Stimulated activated naive CD8-positive, alpha-beta T cell treated with anti-CD3 and anti-CD28 coated beads, Interleukin-15, amount 100 ng/mL, for 72 hours (primary cell): Measurements from ENCODE around the gene DDN.
A peak's percentile ranks its signal among the peaks of the same experiment; 100 is the strongest.

Source experiments
- ATAC-seq: fragments of 150-1000 bp; cut with Tn5 transposase; 2 replicates; pipeline ENCODE4 v1.10.0; 2021; ENCODE audit warnings: mild to moderate bottlenecking, moderate library complexity
- DNase-seq, 2 donors: peaks; one replicate each; pipeline ENCODE4 v3.0.0; 2021 to 2022
- H3K27ac Mint-ChIP-seq, 2 donors: one replicate each; pipeline ENCODE4 v1.8.0; 2022; ENCODE audit warnings: mild to moderate bottlenecking in 2 of 2, mixed read lengths in 2 of 2, moderate library complexity in 2 of 2
- H3K27me3 Mint-ChIP-seq: one replicate; pipeline ENCODE4 v1.8.0; 2022; ENCODE audit warnings: mixed read lengths
- H3K4me1 Mint-ChIP-seq: one replicate; pipeline ENCODE4 v1.8.0; 2022; ENCODE audit warnings: mild to moderate bottlenecking, mixed read lengths
- H3K4me3 Mint-ChIP-seq, 2 donors: one replicate each; pipeline ENCODE4 v1.8.0; 2022; ENCODE audit warnings: mild to moderate bottlenecking in 2 of 2, mixed read lengths in 2 of 2, moderate library complexity in 1 of 2
- H3K9me3 Mint-ChIP-seq, 2 donors: one replicate each; pipeline ENCODE4 v1.8.0; 2022; ENCODE audit warnings: mixed read lengths in 2 of 2

The DDN gene

DNA sequence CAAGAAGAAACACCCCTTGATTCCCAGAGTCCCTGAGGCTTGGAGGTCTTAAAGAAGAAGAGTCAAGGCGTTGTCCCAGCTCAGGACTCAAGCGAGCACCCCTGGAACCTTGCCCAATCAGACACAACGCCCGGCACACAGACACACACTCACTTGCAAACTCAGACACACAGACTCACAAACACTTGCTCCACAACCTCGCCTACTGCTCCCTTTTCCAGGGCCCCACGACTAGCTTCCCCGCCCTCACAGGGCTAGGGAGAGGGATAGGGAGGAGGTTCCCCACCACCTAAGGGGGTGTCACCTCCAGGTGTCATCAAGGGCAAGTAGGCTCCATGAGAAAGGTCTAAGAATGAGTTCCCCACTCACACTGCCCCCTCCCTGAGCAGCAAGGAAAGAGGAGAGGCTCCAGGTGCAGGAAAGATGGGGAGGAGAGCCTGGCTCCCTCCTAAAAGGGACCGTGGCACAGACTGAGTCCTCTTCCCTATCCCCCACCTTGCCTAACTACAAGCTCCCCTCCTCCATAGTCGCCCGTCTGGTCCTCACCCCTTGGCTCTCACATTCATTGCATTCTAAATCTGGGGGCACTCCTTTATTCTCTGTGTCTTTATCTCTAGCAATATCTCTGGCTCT, 28.4 kb downstream of the DDN start:
- Mint-ChIP-seq H3K27ac (no peak overlapping the region), H3K27me3 (peaks cover 78% of the 10 kb centered on the region), H3K4me1 (peaks cover 65% of the 10 kb centered on the region), H3K9me3 (no peaks in the 10 kb centered on the region), H3K4me3 (peak overlapping the region; percentile 45 to 92)
- DNase-seq (no peak), ATAC-seq (no peak)

DNA sequence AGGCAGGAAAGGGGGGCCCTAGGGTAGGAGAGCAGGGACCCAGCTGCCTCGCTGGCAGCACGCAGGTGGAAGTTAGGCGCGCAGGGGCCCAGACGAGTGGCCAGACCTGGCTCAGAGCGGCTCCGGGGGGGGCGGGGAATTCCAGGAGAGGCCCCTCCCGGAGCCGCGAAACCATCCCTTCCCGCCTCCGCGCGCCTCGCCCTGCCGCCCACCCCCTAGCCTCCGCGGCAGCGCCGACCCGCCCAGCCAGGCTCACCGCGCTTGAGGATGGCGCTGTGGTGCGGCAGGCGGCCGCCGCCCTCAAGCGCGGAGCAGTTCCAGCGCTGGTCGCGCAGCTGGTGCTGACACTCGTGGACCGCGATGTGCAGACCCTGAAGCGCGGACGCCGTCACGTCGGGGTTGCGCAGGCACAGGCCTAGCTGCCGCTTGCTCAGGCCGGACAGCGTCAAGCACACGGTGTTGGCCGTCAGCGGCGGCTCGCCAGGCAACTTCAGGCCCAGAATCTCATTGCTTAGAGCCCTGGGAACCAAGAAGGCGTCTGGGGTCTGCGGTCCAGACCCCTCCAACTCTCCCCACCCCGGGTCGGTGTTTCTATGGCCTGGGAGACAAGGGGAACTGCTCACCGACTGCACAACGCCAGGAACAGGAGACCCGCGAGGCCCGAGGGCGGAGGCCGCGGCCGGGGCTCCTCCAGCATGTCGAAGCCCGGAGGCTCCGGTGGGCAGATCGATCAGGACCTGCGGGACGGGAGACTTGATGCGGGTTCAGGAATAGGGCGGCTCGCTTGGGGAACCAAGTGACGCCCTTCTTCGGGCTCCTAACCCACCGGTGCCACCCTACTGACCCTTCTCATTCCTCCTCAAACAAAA, 29.1 kb downstream of the DDN start:
- H3K9me3 Mint-ChIP-seq = no peaks in the 10 kb centered on the region
- peak overlapping the region; percentile 30 to 76 for H3K4me3 Mint-ChIP-seq

DNA sequence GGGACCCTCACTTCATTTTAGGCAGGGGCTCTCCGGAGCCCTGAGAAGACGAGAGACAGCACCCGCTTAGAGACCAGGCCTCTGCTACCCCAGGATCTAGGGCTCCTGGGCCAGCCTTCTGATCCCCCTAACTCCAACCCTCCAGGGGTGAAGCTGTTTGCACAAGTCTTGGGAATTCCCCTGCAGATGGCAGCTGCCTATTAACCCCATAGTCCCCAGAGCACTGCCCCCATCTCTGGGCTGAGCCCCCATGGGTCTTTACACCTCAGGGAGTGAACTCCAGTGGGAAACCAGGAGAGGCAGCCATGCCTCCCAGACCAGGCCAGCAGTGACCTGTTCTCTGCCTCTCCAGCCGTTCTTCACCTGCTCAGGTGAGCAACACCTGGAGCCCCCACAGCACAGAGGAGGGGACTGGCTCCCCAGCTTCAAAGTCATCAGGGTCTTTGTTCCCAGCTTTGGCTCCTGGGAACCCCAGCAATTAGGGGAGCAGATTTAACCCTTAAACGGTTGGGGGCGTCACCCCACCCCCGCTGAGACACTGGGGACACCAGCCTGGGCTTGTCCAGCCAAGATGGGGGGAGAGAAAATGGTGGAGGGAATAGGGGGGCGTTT, 29.9 kb downstream of the DDN start:
- H3K9me3 Mint-ChIP-seq = no peaks in the 10 kb centered on the region
- H3K4me1 Mint-ChIP-seq = peaks cover 71% of the 10 kb centered on the region
- DNase-seq (no peak), ATAC-seq (no peak)
- peaks cover 72% of the 10 kb centered on the region for H3K27me3 Mint-ChIP-seq
- no peak overlapping the region for H3K27ac Mint-ChIP-seq
- peak overlapping the region; percentile 30 to 76 for H3K4me3 Mint-ChIP-seq

More for the DNA sequence above, 29.1 kb downstream of the DDN start:
- H3K27ac Mint-ChIP-seq = no peak overlapping the region
- ATAC-seq = peak; percentile 36
- peaks cover 80% of the 10 kb centered on the region for H3K27me3 Mint-ChIP-seq
- no peak for DNase-seq
- peaks cover 71% of the 10 kb centered on the region for H3K4me1 Mint-ChIP-seq

DNA sequence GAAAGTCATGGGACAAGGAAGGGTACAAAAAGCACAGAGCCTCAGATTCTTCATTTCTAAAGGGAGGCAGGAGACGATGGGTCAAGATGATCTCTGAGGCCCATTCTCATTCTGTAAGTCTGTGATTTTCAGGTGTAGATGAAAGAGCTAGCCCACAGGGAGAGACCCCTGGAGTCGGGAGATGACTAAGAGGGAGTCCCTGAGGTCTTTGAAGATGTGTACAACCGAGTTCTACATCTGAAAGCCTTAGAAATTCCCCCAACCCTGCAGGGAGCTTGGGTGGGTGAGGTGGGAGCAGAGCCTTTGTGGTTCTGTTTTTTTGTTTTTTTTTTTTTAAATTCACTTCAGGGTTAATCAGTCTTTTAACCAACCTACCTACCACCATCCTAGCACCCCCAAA, 30.7 kb downstream of the DDN start:
- Mint-ChIP-seq H3K9me3 (no peaks in the 10 kb centered on the region), H3K4me1 (peaks cover 66% of the 10 kb centered on the region), H3K27ac (no peak overlapping the region), H3K27me3 (peaks cover 64% of the 10 kb centered on the region), H3K4me3 (no peak overlapping the region)
- DNase-seq = no peak
- no peak for ATAC-seq

DNA sequence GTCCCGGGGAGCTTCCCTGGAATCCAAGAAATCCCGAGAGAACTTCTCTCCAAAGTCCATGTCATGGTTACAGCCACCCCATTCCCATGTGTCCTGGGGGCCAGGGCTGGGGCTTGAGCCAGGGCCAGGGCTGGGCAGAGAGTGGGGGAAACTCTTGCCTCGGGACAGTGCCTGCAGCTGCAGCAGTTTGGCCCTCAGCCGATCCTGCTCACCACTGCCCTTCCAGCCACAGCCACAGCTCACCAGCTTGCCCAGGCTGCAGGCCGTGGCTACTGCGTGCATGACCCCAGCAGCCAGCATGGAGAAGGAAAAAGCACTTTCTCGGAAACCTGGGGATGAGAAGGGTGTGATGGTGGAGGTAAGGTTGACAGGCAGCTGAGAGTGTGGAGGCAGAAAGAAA, 31.2 kb downstream of the DDN start:
- no peak overlapping the region for H3K27ac Mint-ChIP-seq
- DNase-seq (no peak), ATAC-seq (no peak)
- H3K27me3 Mint-ChIP-seq = peaks cover 59% of the 10 kb centered on the region
- H3K4me1 Mint-ChIP-seq = peaks cover 61% of the 10 kb centered on the region
- no peaks in the 10 kb centered on the region for H3K9me3 Mint-ChIP-seq
- H3K4me3 Mint-ChIP-seq = no peak overlapping the region

DNA sequence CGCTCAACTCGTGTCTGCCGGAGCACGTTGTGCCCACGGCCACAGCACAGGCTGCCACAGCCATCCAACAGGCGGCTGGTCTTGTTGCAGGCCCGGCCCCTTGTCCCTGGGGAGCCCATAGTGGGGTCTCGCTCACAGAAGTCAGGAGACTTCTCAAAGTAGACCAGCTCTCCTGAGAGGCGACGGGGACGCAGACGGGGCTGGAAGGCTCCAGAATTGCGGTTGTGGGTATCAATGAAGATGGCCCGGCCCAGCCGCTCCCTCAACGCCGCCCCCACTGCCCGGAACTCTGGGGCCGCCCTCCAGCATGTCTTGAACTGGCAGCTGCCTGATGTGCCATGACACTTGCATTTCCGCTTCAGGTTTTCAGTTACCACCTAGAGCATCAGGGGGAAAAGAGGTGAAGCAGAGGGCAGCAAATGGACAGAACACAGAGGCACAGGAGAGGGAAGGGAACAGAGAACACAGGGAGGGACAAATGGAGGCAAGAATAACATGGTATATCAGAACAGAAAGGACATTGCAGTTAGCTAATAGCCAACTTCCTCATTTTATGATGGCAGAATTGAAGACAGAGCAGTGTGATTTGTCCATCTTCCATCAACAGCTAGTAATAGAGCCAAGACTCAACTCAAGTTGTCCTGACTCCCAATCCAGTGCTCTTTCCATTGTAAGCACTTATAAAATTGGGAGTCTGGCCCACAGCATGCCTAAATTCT, 32.8 kb downstream of the DDN start:
- H3K4me3 Mint-ChIP-seq = no peak overlapping the region
- H3K9me3 Mint-ChIP-seq = no peaks in the 10 kb centered on the region
- peaks cover 44% of the 10 kb centered on the region for H3K4me1 Mint-ChIP-seq
- no peak overlapping the region for H3K27ac Mint-ChIP-seq
- DNase-seq (no peak), ATAC-seq (no peak)
- peaks cover 44% of the 10 kb centered on the region for H3K27me3 Mint-ChIP-seq

DNA sequence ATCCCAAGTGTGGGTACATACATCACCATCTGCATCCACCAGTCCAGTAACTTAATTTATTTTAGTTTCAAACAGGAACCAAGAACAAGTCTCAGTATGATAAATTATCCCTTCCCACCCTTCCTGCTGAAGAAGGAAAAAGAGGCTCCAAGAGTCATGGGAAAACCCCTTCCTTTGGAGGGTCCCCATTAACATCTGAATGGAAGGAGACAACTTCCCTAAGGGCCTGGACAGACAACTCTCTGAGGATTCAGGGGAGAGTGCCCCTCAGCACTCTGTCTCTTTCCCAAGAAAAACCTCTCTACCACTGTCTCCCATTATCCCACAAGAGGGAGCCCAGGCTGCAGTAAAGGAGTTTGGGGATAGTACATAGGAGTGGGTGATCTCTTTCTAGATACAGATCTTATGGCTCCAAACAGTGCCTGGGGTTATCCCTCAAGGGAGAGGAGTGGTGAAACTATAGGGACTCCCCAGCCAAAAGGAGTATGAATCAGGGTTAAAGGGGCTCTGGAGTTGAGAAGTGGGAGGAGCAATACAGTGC, 33.8 kb downstream of the DDN start:
- Mint-ChIP-seq H3K27me3 (peaks cover 44% of the 10 kb centered on the region), H3K4me1 (peaks cover 35% of the 10 kb centered on the region), H3K4me3 (no peak overlapping the region), H3K9me3 (no peaks in the 10 kb centered on the region), H3K27ac (no peak overlapping the region)
- DNase-seq = no peak
- peak; percentile 62 for ATAC-seq

DNA sequence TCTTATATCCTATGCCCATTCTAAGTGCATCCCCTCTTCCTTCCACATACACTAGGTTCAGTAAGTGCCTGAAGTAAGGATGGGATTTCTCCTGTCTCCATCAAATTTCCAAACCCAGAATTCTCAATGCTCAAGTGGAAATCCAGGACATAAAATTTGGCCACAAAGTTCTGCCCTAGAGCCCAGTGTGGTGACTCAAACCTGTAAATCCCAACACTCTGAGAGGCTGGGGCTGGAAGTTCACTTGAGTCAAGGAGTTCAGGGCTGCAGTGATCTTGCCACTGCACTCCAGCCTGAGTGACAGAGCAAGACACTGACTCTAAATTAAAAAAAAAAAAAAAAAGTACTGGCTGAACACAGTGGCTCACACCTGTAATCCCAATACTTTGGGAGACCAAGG, 37.4 kb downstream of the DDN start:
- ATAC-seq (no peak), DNase-seq (no peak)
- Mint-ChIP-seq H3K4me1 (peaks cover 25% of the 10 kb centered on the region), H3K27me3 (peaks cover 40% of the 10 kb centered on the region), H3K4me3 (no peak overlapping the region), H3K27ac (no peak overlapping the region), H3K9me3 (no peaks in the 10 kb centered on the region)

DNA sequence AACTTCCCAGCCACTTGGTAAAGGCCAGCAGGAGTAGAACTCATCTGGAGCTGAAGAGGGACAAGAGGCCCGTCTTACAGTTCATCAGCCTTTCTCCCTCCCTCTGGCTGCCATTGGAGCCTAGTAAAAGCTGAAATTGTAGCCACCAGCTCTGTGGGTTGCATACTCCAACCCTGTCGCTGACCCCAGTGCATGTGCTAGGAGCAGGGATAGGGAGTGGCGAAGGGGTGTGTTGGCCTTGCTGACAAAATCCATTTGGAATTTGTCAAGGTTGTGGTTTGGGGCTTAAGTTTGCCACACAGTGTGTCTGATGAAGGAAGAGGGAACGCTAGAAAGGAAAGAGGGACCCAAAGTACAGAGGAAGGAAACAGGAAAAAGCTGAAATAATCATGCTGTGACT, 37.8 kb downstream of the DDN start:
- peaks cover 30% of the 10 kb centered on the region for H3K4me1 Mint-ChIP-seq
- no peaks in the 10 kb centered on the region for H3K9me3 Mint-ChIP-seq
- H3K4me3 Mint-ChIP-seq = no peak overlapping the region
- no peak overlapping the region for H3K27ac Mint-ChIP-seq
- DNase-seq (no peak), ATAC-seq (no peak)
- H3K27me3 Mint-ChIP-seq = peaks cover 38% of the 10 kb centered on the region

DNA sequence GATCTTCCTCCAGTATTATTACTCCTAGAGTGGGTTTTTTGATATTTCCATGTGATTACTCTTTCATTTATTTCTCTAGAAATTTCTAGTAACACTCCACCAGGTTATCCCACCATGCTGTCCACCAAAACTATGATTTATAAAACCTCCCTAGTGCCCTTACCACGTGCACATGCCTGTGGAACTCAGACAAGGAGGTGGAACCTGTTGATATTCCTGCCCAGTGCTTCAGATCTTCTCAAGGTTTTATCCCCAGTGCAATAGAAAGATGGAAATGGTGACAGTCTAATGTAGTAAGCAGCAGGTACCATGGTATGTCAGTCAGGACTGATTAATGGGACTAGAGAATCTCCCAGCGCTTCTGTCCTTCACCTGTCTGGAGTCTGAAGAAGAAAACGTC, 38.3 kb downstream of the DDN start:
- DNase-seq (no peak), ATAC-seq (no peak)
- H3K27ac Mint-ChIP-seq = no peak overlapping the region
- no peaks in the 10 kb centered on the region for H3K9me3 Mint-ChIP-seq
- peaks cover 33% of the 10 kb centered on the region for H3K27me3 Mint-ChIP-seq
- H3K4me1 Mint-ChIP-seq = peaks cover 30% of the 10 kb centered on the region
- no peak overlapping the region for H3K4me3 Mint-ChIP-seq

DNA sequence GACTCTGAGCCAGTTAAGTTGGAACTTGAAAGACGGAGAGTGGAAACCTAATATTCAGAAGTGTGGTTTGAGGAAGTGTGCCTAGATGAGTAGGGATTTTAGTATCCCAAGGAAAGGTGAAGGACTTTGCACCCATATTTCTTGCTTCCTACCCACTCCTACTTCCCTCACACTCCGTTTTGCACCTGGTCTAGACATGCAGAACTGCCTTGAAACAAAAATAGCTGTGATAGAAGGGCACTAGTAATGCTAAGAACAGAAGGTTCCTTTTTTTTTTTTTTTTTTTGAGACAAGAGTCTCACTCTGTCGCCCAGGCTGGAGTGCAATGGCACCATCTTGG, 41.2 kb downstream of the DDN start:
- peaks cover 26% of the 10 kb centered on the region for H3K27me3 Mint-ChIP-seq
- H3K4me3 Mint-ChIP-seq = peak overlapping the region; percentile 95 to 97
- H3K4me1 Mint-ChIP-seq = peaks cover 37% of the 10 kb centered on the region
- H3K9me3 Mint-ChIP-seq = no peaks in the 10 kb centered on the region
- no peak for DNase-seq
- ATAC-seq = no peak
- H3K27ac Mint-ChIP-seq = no peak overlapping the region

DNA sequence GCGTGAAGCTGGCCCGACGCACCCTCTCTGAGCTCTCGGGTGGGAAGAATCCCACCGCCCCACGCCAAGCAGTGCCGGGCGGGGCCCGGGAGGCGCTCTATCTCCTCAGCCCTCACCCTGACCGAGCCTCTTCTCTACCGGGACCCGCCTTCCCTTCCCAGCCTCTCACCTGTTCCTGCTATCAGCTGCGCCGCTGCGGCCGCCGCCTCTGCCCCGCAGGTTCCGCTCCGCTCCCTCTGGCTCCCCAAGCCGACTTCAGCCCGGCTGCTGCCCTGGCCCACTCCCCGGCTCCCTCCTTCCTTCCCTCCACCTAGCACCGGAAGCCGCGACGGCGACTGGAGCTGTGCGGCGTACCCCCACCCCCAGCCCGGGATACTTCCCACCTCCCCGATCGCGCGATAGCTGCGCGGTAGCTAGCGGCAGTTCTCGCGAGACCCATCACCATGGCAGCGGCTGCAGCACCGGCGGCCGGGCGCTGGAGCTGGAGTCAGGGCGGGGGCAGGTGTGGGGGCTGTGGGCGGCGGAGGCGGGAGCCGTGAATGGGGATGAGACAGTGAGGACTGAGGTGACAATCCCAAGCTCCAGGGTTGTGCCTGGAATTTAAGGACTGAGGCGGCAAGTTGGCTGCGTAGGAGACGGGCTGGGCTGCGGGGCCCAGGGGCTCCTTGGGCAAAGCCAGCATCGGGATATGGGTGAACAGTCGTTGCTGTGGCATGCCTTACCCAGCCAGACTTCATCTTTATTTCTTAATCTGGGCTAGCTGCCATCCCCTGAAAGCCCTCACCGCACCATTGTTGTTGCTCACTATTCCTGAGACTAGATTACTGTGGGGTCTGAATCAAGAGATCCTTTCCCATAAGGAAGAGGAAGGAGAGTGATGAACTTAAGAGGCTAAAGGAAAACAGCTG, 41.8 kb downstream of the DDN start, which contains the start of gene ARF3:
TSS of gene ARF3 (minus strand) at position 347 of the 908 bp plus-strand sequence. CDS start 16,392 bp downstream, outside the sequence.
- peak within 1 kb of the TSS; percentile 95 to 97 for H3K4me3 Mint-ChIP-seq
- ATAC-seq = peak; percentile 99
- peak; percentile 88 to 92 for DNase-seq
- no peaks in the 10 kb centered on the region for H3K9me3 Mint-ChIP-seq
- H3K4me1 Mint-ChIP-seq = peaks cover 37% of the 10 kb centered on the region
- H3K27me3 Mint-ChIP-seq = peaks cover 26% of the 10 kb centered on the region
- H3K27ac Mint-ChIP-seq = peak within 1 kb of the TSS; percentile 92 to 98

DNA sequence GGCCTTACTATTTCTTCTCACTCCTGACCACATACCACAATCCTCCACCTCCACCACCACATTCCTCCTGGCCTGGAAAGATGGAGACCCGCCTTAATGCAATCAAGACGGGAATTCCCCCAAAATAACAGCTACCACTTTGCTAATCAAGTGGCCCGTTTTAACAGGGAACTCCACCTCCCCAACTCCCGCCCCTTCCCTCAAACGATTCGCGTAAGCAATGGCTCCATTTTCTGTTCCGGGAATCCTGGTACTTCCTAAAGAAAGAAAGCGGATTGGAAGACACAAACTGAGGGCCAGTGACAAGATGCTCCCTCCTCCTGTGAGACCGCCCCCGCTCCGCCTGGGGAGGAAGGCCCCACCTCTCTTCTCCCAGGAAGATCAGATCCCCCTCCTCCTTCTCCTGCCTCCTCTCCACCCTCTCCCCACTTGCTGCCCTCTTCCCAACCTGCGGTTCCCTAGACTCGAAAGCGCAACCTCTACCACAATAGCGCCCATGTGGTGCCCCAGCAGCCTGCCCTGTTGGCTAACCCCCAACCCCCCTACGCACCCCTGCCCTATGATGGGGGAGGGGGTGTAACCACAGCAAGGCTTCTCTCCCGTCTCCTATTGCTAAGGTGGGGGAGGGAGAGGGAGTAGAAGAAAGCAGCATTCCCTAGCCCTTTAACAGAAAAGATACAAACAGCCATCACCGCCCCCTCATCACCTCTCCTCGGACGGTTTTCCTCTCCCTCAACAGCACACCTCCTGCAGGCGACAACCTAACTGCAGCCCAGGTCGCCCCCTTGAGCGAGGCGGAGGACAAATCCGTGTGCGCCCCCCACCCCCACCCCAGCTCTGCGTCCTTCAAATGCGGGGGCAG, 42.7 kb downstream of the DDN start:
- ATAC-seq = peak; percentile 53

More for the DNA sequence above, 42.7 kb downstream of the DDN start:
- H3K27ac Mint-ChIP-seq = peak overlapping the region; percentile 88 to 98
- H3K9me3 Mint-ChIP-seq = no peaks in the 10 kb centered on the region
- no peak for DNase-seq
- peaks cover 37% of the 10 kb centered on the region for H3K4me1 Mint-ChIP-seq
- peak overlapping the region; percentile 95 to 97 for H3K4me3 Mint-ChIP-seq
- peaks cover 26% of the 10 kb centered on the region for H3K27me3 Mint-ChIP-seq
